Neuronal stem cell (in vitro differentiated cells): Measurements from ENCODE around the gene EXT2.
A peak's percentile ranks its signal among the peaks of the same experiment; 100 is the strongest.

Experiments used
- DNase-seq: peaks from one replicate; pipeline ENCODE4 v3.0.0-alpha.2; 2013; ENCODE audit warnings: low spot score
- H2AFZ ChIP-seq: one replicate; pipeline ENCODE4 v1.6.1; 2013; ENCODE audit warnings: mild to moderate bottlenecking, low read length, inconsistent platforms
- H2AK5ac ChIP-seq: 2 replicates; pipeline ENCODE4 v1.6.1; 2013; ENCODE audit warnings: low read depth, mild to moderate bottlenecking, inconsistent platforms, low read length, moderate library complexity, mixed read lengths
- H2BK120ac ChIP-seq: 2 replicates; pipeline ENCODE4 v1.6.1; 2013; ENCODE audit warnings: low read depth, mild to moderate bottlenecking, inconsistent platforms, low read length, moderate library complexity, mixed read lengths
- H2BK12ac ChIP-seq: one replicate; pipeline ENCODE4 v1.6.1; 2013; ENCODE audit warnings: low read length, inconsistent platforms
- H2BK15ac ChIP-seq: 2 replicates; pipeline ENCODE4 v1.6.1; 2013; ENCODE audit warnings: mild to moderate bottlenecking, low read length, inconsistent platforms, mixed read lengths
- H2BK5ac ChIP-seq: one replicate; pipeline ENCODE4 v1.6.1; 2013; ENCODE audit warnings: inconsistent platforms, mild to moderate bottlenecking, low read length, moderate library complexity
- H3K14ac ChIP-seq: one replicate; pipeline ENCODE4 v1.6.1; 2013; ENCODE audit warnings: low read length, inconsistent platforms
- H3K18ac ChIP-seq: 2 replicates; pipeline ENCODE4 v1.6.1; 2013; ENCODE audit warnings: low read length, inconsistent platforms
- H3K23ac ChIP-seq: 2 replicates; pipeline ENCODE4 v1.6.1; 2013; ENCODE audit warnings: low read depth, mild to moderate bottlenecking, mixed read lengths, low read length, inconsistent platforms; ENCODE audit not compliant: poor library complexity
- H3K27ac ChIP-seq: replicated peaks from 3 replicates; pipeline ENCODE4 v1.5.1; 2013; ENCODE audit warnings: low read length, inconsistent platforms
- H3K27me3 ChIP-seq, 3 experiments: 2 replicates each; pipeline ENCODE4 v1.6.1; 2013; ENCODE audit warnings: low read length in 3 of 3, mild to moderate bottlenecking in 2 of 3, inconsistent platforms in 1 of 3, low read depth in 1 of 3, mixed read lengths in 1 of 3, moderate library complexity in 1 of 3; ENCODE audit not compliant: control insufficient read depth in 3 of 3, insufficient read depth in 3 of 3
- H3K36me3 ChIP-seq, 2 donors: replicated peaks in 1 of 2; 2 replicates each; pipeline ENCODE4 v1.6.1; 2013; ENCODE audit warnings: low read length in 2 of 2; ENCODE audit not compliant: control insufficient read depth in 2 of 2, insufficient read depth in 2 of 2
- H3K4ac ChIP-seq: 2 replicates; pipeline ENCODE4 v1.6.1; 2013; ENCODE audit warnings: inconsistent platforms, mild to moderate bottlenecking, low read length, moderate library complexity
- H3K4me1 ChIP-seq, 2 donors: 1 replicate in 1 of 2; 2 replicates in 1 of 2; pipeline ENCODE4 v1.6.1; 2013; ENCODE audit warnings: low read length in 2 of 2, low read depth in 1 of 2; ENCODE audit not compliant: control insufficient read depth in 2 of 2, insufficient read depth in 1 of 2
- H3K4me2 ChIP-seq: one replicate; pipeline ENCODE4 v1.6.1; 2013; ENCODE audit warnings: mild to moderate bottlenecking, low read length, inconsistent platforms; ENCODE audit not compliant: insufficient read depth, poor library complexity, severe bottlenecking
- H3K4me3 ChIP-seq, 2 donors: 2 replicates each; pipeline ENCODE4 v1.5.1; 2013; ENCODE audit warnings: low read length in 2 of 2, mild to moderate bottlenecking in 2 of 2, inconsistent platforms in 1 of 2, moderate library complexity in 1 of 2
- H3K79me1 ChIP-seq: one replicate; pipeline ENCODE4 v1.6.1; 2013; ENCODE audit warnings: low read depth, mild to moderate bottlenecking, inconsistent platforms, low read length, moderate library complexity
- H3K9ac ChIP-seq: one replicate; pipeline ENCODE4 v1.6.1; 2013; ENCODE audit warnings: mild to moderate bottlenecking, low read depth, low read length, inconsistent platforms; ENCODE audit not compliant: poor library complexity
- H3K9me3 ChIP-seq, 2 donors: replicated peaks in 1 of 2; 2 replicates each; pipeline versions ENCODE3 to v1.6.1; 2013; ENCODE audit warnings: low read length in 2 of 2, mild to moderate bottlenecking in 2 of 2, inconsistent platforms in 1 of 2, low read depth in 1 of 2, mixed read lengths in 1 of 2, moderate library complexity in 1 of 2; ENCODE audit not compliant: control insufficient read depth in 2 of 2, insufficient read depth in 1 of 2
- H4K8ac ChIP-seq: one replicate; pipeline ENCODE4 v1.6.1; 2013; ENCODE audit warnings: low read depth, mild to moderate bottlenecking, inconsistent platforms, low read length, moderate library complexity
- H4K91ac ChIP-seq: one replicate; pipeline ENCODE4 v1.6.1; 2013; ENCODE audit warnings: low read length, low read depth, mild to moderate bottlenecking, inconsistent platforms; ENCODE audit not compliant: poor library complexity
- WGBS, 2 donors: extraction: QIAGEN DNeasy Blood & Tissue Kit; methylation state at CpG; one replicate each; pipeline ENCODE4 v1.1.7; 2013; ENCODE audit warnings: missing lambda C conversion rate in 2 of 2, mixed read lengths in 1 of 2; ENCODE audit not compliant: insufficient read length in 2 of 2, insufficient replicate concordance in 1 of 2; ENCODE audit errors: extremely low coverage in 2 of 2; 5-methylcytosine and 5-hydroxymethylcytosine counted together

EXT2 gene

GRCh38 chr11:44120169-44120568 lies 24.7 kb downstream of the EXT2 start:
- no peak overlapping the region for H2AFZ ChIP-seq
- H3K4me2 ChIP-seq: no peak overlapping the region
- H2BK15ac ChIP-seq: no peak overlapping the region
- no peaks in the 10 kb centered on the region for H3K4me1 ChIP-seq
- peaks cover 8 to 50% of the 10 kb centered on the region in 2 donors for H3K36me3 ChIP-seq
- H2AK5ac ChIP-seq: no peak overlapping the region
- no peaks in the 10 kb centered on the region for H3K27me3 ChIP-seq
- H3K79me1 ChIP-seq: no peaks in the 10 kb centered on the region
- no peaks in the 10 kb centered on the region for H3K9me3 ChIP-seq
- no peak overlapping the region for H3K9ac ChIP-seq
- H3K18ac ChIP-seq: no peak overlapping the region
- H3K4ac ChIP-seq: no peak overlapping the region
- no peak overlapping the region for H2BK5ac ChIP-seq
- DNase-seq: no peak
- H4K8ac ChIP-seq: no peak overlapping the region
- H4K91ac ChIP-seq: no peak overlapping the region
- H3K27ac ChIP-seq: no peak overlapping the region
- no peak overlapping the region for H3K14ac ChIP-seq
- no peak overlapping the region for H3K4me3 ChIP-seq
- no peak overlapping the region for H2BK120ac ChIP-seq
- WGBS, 2 donors: no CpG with 5 or more reads among the region's 5 CpGs
- H3K23ac ChIP-seq: no peak overlapping the region
- H2BK12ac ChIP-seq: no peak overlapping the region

- Histone ChIP-seq H3K4me1 (no peaks in the 10 kb centered on the region), H3K4ac (no peak overlapping the region), H4K8ac (no peak overlapping the region), H3K27ac (no peak overlapping the region), H3K36me3 (peaks cover 28 to 65% of the 10 kb centered on the region in 2 donors), H2BK15ac (no peak overlapping the region), H3K23ac (no peak overlapping the region), H3K79me1 (no peaks in the 10 kb centered on the region), H3K9me3 (no peaks in the 10 kb centered on the region), H2BK120ac (no peak overlapping the region), H2BK5ac (no peak overlapping the region), H2AFZ (no peak overlapping the region), H2BK12ac (no peak overlapping the region), H3K9ac (no peak overlapping the region), H3K4me3 (no peak overlapping the region), H3K14ac (no peak overlapping the region), H3K4me2 (no peak overlapping the region), H3K18ac (no peak overlapping the region), H2AK5ac (no peak overlapping the region), H3K27me3 (no peaks in the 10 kb centered on the region), H4K91ac (no peak overlapping the region)
- WGBS, 2 donors: no CpG with 5 or more reads among the region's 4 CpGs
- DNase-seq: no peak
Measured at GRCh38 chr11:44125598-44125997, 30.1 kb downstream of the EXT2 start.

GRCh38 chr11:44126304-44126703 lies 30.8 kb downstream of the EXT2 start:
- Histone ChIP-seq H4K91ac (no peak overlapping the region), H2BK15ac (no peak overlapping the region), H3K9me3 (no peaks in the 10 kb centered on the region), H3K9ac (no peak overlapping the region), H2BK12ac (no peak overlapping the region), H4K8ac (no peak overlapping the region), H3K27ac (no peak overlapping the region), H3K4me3 (no peak overlapping the region), H3K4me2 (no peak overlapping the region), H2AFZ (no peak overlapping the region), H3K79me1 (no peaks in the 10 kb centered on the region), H3K4ac (no peak overlapping the region), H2AK5ac (no peak overlapping the region), H3K18ac (no peak overlapping the region), H2BK120ac (no peak overlapping the region), H3K23ac (no peak overlapping the region), H3K14ac (no peak overlapping the region), H3K36me3 (peaks cover 28 to 71% of the 10 kb centered on the region in 2 donors), H3K27me3 (no peaks in the 10 kb centered on the region), H2BK5ac (no peak overlapping the region), H3K4me1 (no peaks in the 10 kb centered on the region)
- no CpG with 5 or more reads among the region's 2 CpGs for WGBS, 2 donors
- DNase-seq: no peak

GRCh38 chr11:44127130-44127529 lies 31.7 kb downstream of the EXT2 start:
- no peak overlapping the region for H4K8ac ChIP-seq
- H2BK120ac ChIP-seq: no peak overlapping the region
- no peaks in the 10 kb centered on the region for H3K9me3 ChIP-seq
- no peaks in the 10 kb centered on the region for H3K4me1 ChIP-seq
- H3K23ac ChIP-seq: no peak overlapping the region
- no peak overlapping the region for H3K27ac ChIP-seq
- H3K14ac ChIP-seq: no peak overlapping the region
- WGBS, 2 donors: no CpG with 5 or more reads among the region's 8 CpGs
- no peak overlapping the region for H3K18ac ChIP-seq
- no peak overlapping the region for H3K4ac ChIP-seq
- H4K91ac ChIP-seq: no peak overlapping the region
- no peak for DNase-seq
- H2BK12ac ChIP-seq: no peak overlapping the region
- no peak overlapping the region for H2AK5ac ChIP-seq
- peak overlapping the region; percentile 5 for H3K9ac ChIP-seq
- no peaks in the 10 kb centered on the region for H3K79me1 ChIP-seq
- no peak overlapping the region for H2AFZ ChIP-seq
- H3K4me2 ChIP-seq: no peak overlapping the region
- H2BK15ac ChIP-seq: no peak overlapping the region
- H3K4me3 ChIP-seq: no peak overlapping the region
- H3K36me3 ChIP-seq: peaks cover 29 to 74% of the 10 kb centered on the region in 2 donors
- no peaks in the 10 kb centered on the region for H3K27me3 ChIP-seq
- H2BK5ac ChIP-seq: no peak overlapping the region
